ENCODE data around the gene CEND1.

The CEND1 gene

DNA sequence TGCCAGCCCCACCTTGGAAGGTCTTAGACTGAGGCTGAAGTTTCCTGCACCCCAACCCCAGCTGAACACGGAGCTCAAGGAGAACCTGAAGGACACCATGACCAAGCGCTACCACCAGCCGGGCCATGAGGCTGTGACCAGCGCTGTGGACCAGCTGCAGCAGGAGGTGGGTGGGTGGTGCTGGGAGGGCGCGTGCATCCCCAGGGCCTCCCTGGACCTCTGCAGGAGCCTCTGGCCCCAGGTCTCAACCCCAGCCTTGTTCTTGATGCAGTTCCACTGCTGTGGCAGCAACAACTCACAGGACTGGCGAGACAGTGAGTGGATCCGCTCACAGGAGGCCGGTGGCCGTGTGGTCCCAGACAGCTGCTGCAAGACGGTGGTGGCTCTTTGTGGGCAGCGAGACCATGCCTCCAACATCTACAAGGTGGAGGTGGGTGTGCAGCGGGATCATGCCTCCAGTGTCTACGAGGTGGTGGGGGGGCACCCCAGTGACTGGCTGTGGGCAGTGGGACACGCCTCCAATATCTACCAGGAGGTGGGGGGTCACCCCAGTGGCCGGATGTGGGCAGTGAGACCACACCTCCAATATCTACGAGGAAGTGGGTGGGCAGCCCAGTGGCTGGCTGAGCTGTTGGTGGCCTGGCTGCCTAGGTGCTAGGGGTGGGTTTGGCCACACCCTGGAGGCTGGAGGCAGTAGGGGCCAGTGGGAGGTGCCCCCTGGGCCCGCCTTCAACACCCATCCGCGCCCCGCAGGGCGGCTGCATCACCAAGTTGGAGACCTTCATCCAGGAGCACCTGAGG lies 47.5 kb upstream of the CEND1 start:
- ATAC-seq (ENCODE audit: low read depth): no peak
- no peak overlapping the region for H3K4me3 ChIP-seq (ENCODE audit: severe bottlenecking)
- H3K27ac ChIP-seq (ENCODE audit: poor library complexity, severe bottlenecking): peak overlapping the region; percentile 97
- no peaks in the 10 kb centered on the region for H3K9me3 ChIP-seq (ENCODE audit: severe bottlenecking)
- no peak for DNase-seq (ENCODE audit: low spot score)
- peaks cover 14% of the 10 kb centered on the region for H3K4me1 ChIP-seq (ENCODE audit: insufficient read depth, poor library complexity, severe bottlenecking)
- TF ChIP-seq, protein P1, sequence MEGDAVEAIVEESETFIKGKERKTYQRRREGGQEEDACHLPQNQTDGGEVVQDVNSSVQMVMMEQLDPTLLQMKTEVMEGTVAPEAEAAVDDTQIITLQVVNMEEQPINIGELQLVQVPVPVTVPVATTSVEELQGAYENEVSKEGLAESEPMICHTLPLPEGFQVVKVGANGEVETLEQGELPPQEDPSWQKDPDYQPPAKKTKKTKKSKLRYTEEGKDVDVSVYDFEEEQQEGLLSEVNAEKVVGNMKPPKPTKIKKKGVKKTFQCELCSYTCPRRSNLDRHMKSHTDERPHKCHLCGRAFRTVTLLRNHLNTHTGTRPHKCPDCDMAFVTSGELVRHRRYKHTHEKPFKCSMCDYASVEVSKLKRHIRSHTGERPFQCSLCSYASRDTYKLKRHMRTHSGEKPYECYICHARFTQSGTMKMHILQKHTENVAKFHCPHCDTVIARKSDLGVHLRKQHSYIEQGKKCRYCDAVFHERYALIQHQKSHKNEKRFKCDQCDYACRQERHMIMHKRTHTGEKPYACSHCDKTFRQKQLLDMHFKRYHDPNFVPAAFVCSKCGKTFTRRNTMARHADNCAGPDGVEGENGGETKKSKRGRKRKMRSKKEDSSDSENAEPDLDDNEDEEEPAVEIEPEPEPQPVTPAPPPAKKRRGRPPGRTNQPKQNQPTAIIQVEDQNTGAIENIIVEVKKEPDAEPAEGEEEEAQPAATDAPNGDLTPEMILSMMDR (IDR thresholded peaks at IDR 0.05; ENCODE audit: poor library complexity, severe bottlenecking): no peak
- H3K36me3 ChIP-seq (ENCODE audit: low read depth): peaks cover 56% of the 10 kb centered on the region
- H3K27me3 ChIP-seq (ENCODE audit: insufficient read depth, poor library complexity, severe bottlenecking): no peaks in the 10 kb centered on the region

DNA sequence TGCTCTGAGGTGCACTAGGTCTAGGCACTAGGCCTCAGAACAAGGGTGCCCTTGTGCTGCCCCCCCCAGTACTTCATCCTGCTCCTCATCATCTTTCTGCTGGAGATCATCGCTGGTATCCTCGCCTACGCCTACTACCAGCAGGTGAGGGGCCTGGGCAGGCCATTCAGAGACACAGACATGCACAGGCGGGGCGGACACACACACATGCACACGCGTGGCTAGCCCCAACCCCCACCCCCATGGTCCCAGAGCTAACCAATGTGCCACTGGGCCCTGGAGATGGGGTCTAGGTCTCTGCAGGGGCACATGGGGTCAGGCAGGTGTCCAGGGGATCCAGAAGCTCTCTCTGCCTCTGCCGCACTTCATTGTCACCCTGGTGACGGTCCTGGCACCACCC lies 46.8 kb upstream of the CEND1 start:
- peaks cover 56% of the 10 kb centered on the region for H3K36me3 ChIP-seq (ENCODE audit: low read depth)
- no peaks in the 10 kb centered on the region for H3K9me3 ChIP-seq (ENCODE audit: severe bottlenecking)
- peaks cover 14% of the 10 kb centered on the region for H3K4me1 ChIP-seq (ENCODE audit: insufficient read depth, poor library complexity, severe bottlenecking)
- peak overlapping the region; percentile 97 for H3K27ac ChIP-seq (ENCODE audit: poor library complexity, severe bottlenecking)
- no peak for ATAC-seq (ENCODE audit: low read depth)
- no peak for DNase-seq (ENCODE audit: low spot score)
- H3K27me3 ChIP-seq (ENCODE audit: insufficient read depth, poor library complexity, severe bottlenecking): no peaks in the 10 kb centered on the region
- H3K4me3 ChIP-seq (ENCODE audit: severe bottlenecking): no peak overlapping the region
- TF ChIP-seq, protein P1 (IDR thresholded peaks at IDR 0.05; ENCODE audit: poor library complexity, severe bottlenecking): no peak

DNA sequence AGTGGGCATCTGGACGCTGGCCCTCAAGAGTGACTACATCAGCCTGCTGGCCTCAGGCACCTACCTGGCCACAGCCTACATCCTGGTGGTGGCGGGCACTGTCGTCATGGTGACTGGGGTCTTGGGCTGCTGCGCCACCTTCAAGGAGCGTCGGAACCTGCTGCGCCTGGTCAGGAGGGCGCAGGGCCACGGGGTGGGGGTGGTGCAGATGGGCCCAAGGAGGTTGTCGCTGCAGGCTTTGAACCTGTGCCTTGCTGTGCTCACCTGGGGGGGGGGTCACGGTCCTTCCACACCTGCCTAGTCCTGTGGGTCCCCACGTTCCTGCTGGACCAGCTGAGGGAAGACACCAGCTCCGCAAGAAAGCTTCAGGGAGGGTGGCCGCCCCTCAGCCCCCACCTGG lies 46.4 kb upstream of the CEND1 start:
- TF ChIP-seq, protein P1 (IDR thresholded peaks at IDR 0.05; ENCODE audit: poor library complexity, severe bottlenecking): no peak
- Histone ChIP-seq H3K36me3 (ENCODE audit: low read depth) (peaks cover 53% of the 10 kb centered on the region), H3K27ac (ENCODE audit: poor library complexity, severe bottlenecking) (peak overlapping the region; percentile 97)

DNA sequence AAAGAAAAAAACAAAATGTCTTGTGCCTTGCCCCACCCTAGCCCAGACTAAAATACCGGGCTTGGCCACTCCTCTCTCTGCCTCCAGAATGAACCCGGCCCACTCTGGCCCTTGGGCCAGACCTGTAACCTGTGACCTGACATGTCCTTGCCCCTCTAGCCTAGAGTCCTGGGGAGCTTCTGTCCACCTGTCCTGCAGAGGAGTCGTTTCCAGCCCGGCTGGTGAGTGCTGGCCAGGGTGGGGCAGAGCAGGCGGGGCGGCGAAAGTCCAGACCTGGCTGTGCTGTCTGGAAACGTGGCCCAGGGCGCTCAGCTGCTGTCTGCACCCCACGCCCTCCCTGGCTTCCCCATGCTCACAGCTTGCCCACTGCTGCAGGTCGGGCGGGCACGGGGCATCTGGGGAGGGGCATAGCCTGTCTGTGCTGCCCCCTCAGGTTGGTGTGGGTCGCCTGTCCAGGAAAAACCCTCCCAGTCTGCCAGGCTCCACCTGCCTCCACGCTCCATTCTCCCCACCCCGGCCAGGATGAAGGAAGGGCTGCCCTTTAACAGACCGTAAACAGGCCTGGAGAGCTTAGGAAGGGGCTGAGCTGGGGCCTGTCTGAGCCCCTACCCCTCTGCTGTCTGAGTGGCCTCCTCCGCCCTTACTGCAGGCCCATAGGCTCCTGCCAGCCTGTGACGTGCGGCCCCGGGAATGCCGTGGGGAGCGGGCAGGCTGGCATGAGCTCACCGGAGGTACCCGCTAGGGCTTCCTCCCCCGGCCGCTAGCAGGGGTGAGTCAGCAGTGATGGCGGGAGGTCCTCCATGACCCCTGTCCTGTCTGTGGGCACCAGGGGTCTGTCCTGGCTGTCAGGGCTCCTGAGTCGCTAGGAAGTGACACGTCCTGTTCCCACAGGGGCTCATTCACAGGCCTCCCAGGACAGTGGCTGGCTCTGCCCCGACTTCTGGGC lies 44.8 kb upstream of the CEND1 start:
- TF ChIP-seq, protein P1 (IDR thresholded peaks at IDR 0.05; ENCODE audit: poor library complexity, severe bottlenecking): no peak
- H3K4me3 ChIP-seq (ENCODE audit: severe bottlenecking): peak overlapping the region; percentile 95

More for the DNA sequence above, 46.4 kb upstream of the CEND1 start:
- Histone ChIP-seq H3K4me1 (ENCODE audit: insufficient read depth, poor library complexity, severe bottlenecking) (peaks cover 14% of the 10 kb centered on the region), H3K4me3 (ENCODE audit: severe bottlenecking) (no peak overlapping the region), H3K9me3 (ENCODE audit: severe bottlenecking) (no peaks in the 10 kb centered on the region), H3K27me3 (ENCODE audit: insufficient read depth, poor library complexity, severe bottlenecking) (no peaks in the 10 kb centered on the region)
- DNase-seq (ENCODE audit: low spot score) (no peak), ATAC-seq (ENCODE audit: low read depth) (no peak)

More for the DNA sequence above, 44.8 kb upstream of the CEND1 start:
- Histone ChIP-seq H3K27me3 (ENCODE audit: insufficient read depth, poor library complexity, severe bottlenecking) (peaks cover 3% of the 10 kb centered on the region), H3K9me3 (ENCODE audit: severe bottlenecking) (no peaks in the 10 kb centered on the region), H3K27ac (ENCODE audit: poor library complexity, severe bottlenecking) (peak overlapping the region; percentile 97), H3K4me1 (ENCODE audit: insufficient read depth, poor library complexity, severe bottlenecking) (peaks cover 10% of the 10 kb centered on the region), H3K36me3 (ENCODE audit: low read depth) (peaks cover 37% of the 10 kb centered on the region)
- ATAC-seq (ENCODE audit: low read depth) (peak; percentile 66), DNase-seq (ENCODE audit: low spot score) (peak; percentile 96)
